HG03175 (cell line): ENCODE measurements around the gene SEC14L5.

ENCODE experiments used
- ATAC-seq: cut with Tn5 transposase; IDR thresholded peaks from one replicate; pipeline ENCODE4 v1.9.1; 2021; ENCODE audit warnings: mild to moderate bottlenecking, moderate library complexity; ENCODE audit not compliant: unreplicated experiment

Gene SEC14L5

DNA sequence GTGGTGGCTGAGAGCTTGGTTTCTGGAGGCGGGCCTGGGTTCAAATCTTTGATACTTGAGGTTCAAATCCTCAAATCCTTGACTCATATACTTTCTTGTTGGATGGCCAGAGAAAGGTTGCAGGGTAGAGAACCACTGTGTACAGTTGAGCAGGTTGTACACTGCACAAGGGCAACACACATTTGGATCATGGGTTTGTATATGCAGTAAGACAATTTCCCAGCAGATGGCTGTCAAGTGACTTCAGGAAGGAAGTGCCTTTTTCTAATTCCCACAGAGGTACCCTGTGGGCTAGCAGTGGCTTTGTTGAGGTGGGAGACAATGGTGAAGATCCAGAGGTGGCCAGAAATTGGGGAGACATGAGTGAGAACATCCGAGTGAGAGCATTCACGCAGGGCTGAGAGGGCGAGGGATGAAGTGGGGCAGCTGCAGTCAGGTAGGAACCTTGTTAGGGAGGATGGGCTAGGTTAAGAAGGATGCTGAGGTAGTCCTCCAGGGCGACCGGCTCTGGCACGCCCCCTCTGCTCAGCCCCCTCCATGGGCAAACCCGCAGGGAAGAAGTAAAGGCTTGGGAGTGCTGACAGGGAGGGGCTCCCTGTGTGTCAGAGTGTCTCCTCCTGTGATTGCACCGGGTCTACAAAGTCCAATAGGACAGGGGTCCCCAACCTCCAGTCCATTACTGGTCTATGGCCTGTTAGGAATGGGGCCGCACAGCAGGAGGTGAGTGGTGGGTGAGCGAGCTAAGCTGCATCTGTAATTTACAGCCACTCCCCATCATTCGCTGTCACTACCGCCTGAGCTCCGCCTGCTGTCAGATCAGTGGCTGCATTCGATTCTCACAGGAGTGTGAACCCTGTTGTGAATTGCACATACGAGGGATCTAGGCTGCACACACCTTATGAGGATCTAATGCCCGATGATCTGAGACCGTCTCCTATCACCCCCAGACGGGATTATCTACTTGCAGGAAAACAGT lies 104.9 kb downstream of the SEC14L5 start:
- no peak for ATAC-seq

- ATAC-seq: no peak
These were observed 106.8 kb downstream of the SEC14L5 start for GRCh38 chr16:5064915-5065314.

DNA sequence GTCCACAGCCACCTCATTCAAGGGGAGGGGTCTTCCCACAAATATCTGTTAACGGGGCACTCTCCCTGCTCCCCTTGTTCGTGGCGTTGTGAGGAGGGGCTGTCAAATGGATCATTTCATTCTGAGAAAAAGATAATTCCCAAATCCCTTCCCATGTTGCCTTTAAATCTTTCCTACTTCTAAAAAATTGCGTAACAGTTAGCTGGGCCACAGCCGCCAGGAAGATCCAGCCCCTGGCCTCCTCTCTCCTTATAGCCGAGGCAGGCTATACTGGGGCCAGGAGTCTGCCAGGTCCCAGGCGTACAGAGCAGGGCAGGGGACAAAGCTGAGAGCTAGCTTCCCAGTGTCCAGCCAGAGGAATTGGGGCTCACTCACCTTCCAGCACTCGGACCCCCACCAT lies 107.2 kb downstream of the SEC14L5 start:
- ATAC-seq: no peak

DNA sequence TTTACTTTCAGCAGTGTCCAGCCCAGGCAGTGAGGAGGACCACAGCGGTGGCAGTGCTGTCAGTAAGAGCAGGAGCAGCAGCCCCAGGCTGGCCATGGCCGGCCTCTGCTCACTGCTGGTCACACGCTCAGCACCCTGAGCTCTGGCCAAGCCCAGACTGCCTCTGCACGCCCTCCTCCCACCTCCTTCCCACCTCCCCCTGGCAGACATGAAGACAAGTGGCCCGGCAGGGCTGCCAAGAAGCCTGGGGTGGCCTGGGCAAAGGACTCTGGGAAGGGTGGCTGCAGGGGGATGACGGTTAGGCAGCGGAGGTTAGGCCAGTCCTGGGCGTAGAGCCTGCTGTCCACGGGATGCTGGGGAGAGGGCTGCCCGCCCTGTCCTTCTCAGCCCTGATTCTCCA lies 107.7 kb downstream of the SEC14L5 start, which contains the start of gene C16orf89:
TSS of gene C16orf89 (minus strand) at position 144 of the 400 bp plus-strand sequence. CDS start at position 96, 48 bp downstream.
- no peak for ATAC-seq

- ATAC-seq: no peak
These were observed 108.4 kb downstream of the SEC14L5 start for GRCh38 chr16:5066511-5066910.
